NCI-H146 (cell line): ENCODE results near the gene KRT36.

Experiments used
- DNase-seq: peaks from one replicate; lab custom pipeline; 2025; lab: John Stamatoyannopoulos, UW

Gene KRT36

DNA sequence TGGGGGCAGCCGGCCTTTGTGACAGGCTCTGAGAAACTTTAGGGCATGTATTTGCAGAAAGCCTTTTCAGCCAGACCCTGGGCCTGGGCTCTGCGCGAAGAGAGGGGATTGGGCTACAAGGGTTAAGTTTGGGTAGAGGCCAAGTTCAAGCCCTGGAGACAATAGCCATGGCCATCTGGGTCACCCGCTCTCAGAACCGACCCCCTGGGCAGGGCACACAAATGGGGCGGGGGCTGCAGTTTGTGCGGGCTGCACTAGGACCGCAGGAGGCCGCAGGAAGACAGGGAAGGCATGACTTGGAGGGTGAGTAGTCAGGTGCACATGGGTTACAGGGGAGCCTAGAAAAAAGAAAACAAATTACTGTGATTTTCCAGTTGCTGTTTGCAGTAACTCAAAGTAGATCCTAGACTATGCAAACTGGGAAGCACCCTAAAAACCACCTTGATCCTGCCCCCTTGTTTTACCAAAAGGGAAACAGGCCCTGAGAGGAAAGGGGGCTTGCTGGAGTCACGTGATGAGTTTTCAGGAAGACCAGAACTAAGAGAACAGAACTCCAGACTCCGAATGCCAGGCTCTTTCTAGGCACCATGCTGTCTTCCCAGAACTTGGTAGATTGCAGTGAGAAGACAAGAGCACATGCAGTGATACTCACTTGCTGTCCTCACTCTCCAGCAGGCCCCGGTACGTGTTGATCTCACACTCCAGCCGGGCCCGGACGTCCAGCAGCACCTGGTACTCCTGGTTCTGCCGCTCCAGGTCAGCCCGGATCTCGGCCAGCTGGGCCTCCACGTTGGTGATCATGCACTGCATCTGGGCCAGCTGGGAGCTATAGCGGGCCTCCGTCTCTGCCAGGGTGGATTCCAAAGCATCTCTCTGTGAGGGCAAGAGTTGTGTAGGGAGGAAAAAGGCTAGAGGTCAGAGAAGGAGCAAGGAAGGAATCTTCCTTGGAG lies 12.6 kb downstream of the KRT36 start:
- DNase-seq: no peak

- DNase-seq: no peak
Measured at GRCh38 chr17:41475421-41475820, 14.3 kb downstream of the KRT36 start.

GRCh38 chr17:41474863-41475262 lies 14.8 kb downstream of the KRT36 start:
- no peak for DNase-seq

DNA sequence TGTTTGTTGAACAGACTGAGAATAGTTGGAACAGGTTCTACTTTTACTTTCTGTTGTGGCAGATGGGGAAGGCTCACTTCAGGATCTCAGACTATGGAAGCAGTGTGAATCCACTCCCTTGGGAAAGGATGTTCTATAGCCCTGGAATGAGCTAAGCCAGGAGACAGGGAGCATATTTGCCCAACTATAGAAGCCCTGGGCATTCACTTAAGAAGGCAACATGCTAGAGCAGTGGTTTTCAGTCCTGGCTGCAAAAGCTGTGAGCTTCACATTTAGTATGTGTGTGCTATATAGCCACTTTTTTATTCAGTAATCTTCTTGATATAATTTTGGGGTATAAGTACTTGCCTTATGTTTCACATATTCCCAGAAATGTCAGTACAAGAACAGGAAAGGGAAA lies 21.4 kb downstream of the KRT36 start:
- DNase-seq: no peak

- no peak for DNase-seq
Measured at GRCh38 chr17:41467561-41467960, 22.1 kb downstream of the KRT36 start.

DNA sequence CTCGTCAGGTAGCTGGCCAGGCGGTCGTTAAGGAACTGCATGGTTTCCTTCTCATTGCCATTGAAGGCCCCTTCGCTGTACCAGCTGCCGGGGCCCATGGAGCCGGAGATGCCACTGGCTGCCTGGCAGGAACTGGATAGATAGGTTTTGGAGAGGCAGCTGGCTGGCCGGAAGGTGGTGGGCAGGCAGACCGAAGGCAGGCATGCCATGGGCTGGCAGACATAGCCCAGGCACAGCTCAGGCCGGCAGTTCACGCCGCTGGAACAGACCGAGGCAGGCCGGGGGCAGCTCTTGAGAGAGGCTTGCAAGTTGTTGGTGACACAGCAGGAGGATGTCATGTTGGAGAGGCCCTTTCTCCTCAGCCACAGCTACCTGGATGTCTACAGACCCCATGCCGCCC lies 22.7 kb downstream of the KRT36 start, which contains the start of gene KRT32:
Gene KRT32, minus strand, starts transcription at position 399 of the 400 bp plus-strand sequence. Its CDS starts 61 bp downstream, at position 338.
- no peak for DNase-seq

- DNase-seq: no peak
Measured at GRCh38 chr17:41464682-41465081, 25.0 kb downstream of the KRT36 start.

- DNase-seq: no peak
Measured at GRCh38 chr17:41464173-41464572, 25.5 kb downstream of the KRT36 start.

DNA sequence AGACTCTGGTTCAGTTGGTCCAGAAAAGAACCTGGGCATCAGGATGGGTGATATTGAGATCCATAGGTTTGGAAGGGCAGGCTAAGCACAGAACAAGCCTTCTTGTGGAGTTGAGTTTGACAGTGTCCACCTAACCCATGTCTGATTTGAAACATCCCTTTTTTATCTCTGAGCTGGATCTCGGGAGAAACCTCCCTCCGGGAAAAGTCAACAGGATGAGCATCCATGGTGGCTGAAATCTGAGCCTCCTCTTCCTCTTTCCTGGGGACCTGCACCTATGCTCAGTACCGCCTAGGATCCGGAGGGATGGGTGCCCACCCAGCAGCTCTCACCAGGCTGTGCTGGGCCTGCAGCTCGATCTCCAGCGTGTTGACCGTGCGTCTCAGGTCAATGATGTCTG lies 26.0 kb downstream of the KRT36 start:
- no peak for DNase-seq

- no peak for DNase-seq
Measured at GRCh38 chr17:41462705-41463104, 27.0 kb downstream of the KRT36 start.

DNA sequence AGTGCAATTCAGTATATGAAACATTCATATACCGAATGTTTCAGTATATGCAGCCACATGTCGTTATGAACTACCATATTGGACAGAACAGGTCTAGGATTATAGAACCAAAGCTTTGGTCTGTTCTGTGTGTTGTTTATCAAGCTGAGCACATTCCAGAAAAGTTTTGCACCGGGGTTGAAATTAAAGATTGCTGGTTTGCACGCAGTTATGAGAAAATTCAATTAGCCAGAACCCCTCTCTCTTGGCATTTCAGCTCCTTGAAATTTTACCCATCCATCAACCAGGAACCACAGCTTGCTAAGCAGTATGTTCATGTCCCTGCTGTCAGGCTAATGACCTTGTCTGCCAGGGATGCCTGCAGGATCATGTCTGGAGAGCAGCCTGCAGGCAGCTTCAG lies 32.0 kb downstream of the KRT36 start:
- no peak for DNase-seq

- no peak for DNase-seq
Measured at GRCh38 chr17:41456204-41456603, 33.5 kb downstream of the KRT36 start.

DNA sequence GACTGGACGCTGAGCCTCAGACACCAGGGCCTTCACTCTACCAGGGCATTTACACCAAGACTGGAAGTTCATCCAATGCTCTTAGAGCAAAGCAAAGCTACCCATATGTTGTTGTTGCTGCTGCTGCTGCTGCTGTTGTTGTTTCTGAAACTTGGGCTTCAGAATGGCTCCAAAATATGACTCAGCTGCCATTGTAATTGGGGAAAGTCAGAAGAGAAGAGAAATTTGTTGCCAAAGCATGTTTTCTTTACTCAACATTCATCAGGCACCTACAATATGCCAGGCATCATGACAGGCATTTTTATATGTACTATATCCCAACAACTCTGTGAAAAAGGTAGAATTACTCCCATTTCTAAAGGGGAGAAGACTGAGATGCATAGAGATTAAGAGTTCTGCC lies 34.5 kb downstream of the KRT36 start:
- DNase-seq: no peak

DNA sequence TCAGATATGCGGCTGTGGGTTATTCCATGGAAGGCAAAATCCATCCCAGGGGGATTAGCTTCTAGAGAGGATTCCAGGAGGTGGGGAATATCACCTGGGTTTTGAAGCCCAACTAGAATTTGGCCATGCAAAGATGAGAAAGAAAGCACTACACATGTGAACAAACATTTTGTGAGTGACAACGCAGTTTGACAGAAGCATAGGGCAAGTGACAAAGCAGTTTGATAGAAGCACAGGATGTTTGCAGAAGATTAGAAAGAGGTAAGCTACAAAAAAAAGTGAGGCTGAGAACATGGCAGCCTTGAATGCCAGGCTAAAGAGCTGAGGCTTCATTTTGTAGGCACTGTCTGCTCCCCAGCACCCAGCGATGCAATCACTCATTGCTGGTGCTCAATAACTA lies 36.6 kb downstream of the KRT36 start:
- no peak for DNase-seq

DNA sequence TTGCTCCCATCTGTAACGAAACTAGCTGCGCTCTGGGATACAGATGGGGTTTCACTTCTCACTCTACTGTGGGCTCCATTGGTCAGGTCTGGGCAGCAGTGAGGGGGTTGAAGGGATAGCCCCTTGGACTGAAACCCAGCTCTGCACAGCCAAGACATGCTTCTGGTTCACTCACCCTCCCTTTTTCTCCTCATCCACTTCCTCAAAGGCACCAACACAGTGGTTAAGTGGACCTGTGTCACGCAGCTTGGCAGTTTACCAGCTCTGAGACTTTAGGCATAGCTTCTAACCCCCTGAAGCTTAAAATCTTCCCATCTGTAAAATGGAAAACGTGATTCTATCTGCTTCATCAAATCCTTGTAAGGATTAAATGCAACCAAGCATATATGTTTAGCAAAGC lies 37.4 kb downstream of the KRT36 start:
- no peak for DNase-seq

GRCh38 chr17:41451154-41451728 lies 38.5 kb downstream of the KRT36 start:
- no peak for DNase-seq

DNA sequence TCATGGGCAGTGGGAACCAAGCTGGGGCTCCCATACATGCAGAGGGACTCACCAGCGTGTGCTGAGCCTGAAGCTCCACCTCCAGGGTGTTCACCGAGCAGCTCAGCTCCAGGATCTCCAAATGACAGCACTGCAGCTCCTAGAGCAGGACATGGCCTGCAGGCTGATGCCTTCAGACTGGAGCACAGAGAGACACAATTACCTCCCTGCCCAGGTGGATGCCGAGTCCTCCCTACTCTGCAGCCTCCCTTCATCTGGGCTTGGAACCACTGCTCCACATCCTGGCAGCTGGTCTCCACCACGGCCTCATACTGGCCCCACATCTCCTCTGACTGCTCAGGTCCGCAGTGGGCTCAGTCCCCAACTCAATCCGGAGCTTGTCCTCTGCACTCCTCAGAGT lies 40.7 kb downstream of the KRT36 start:
- no peak for DNase-seq

DNA sequence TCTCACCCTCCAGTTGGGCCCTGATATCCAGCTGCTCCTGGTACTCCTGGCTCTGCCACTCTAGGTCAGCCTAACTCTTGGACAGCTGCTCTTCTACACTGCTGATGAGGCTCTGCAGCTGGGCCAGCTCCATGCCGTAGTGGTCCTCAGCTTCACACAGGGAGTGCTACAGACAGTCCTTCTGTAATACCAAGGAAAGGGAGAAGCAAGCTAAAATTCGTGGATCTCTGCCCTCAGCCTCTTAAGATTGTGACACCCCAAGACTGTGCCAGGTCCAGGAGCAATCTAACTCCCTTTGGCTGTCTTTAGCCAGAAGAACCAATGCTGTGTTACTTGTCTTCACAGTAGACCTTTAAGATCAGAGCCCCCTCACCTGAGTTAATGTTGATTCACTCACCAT lies 41.2 kb downstream of the KRT36 start:
- no peak for DNase-seq

DNA sequence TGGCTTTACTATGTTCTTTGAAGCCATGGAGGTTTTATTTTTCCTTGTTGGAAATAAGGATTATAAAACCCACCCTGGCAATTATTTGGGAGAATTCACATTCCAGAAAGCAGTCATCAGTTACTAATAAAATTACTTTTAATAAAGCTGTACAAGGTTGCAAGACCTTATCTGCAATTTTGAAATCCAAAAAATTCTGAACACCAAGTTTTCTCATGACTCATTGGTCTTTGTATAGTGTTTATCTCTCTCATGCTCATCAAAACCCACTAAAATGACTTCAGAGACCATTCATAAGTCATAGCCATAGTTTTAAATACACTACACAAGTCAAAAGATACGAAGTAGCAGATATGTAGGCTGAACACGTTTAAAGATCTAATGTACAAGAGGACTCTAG lies 42.9 kb downstream of the KRT36 start:
- no peak for DNase-seq

- DNase-seq: no peak
Measured at GRCh38 chr17:41444640-41445039, 45.1 kb downstream of the KRT36 start.

GRCh38 chr17:41444186-41444585 lies 45.5 kb downstream of the KRT36 start:
- no peak for DNase-seq

DNA sequence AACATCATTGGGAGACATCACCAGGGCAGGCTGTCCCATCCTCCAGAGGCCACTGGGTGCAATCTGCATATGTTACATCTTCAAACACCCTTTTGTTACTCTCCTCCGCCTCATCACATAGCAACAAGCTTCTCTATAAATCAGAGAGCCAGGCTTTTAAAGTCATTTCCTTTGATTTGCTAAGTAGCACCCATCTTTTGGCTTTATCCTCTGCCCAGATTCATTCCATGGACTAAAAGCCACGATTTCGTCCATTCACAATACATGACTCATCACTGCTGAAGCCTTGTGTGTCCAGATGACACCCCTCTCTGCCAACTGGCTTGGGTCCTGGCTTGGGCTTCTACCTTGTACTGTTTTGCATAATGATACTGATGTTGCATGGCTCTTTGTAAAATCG lies 47.0 kb downstream of the KRT36 start:
- no peak for DNase-seq

- DNase-seq: no peak
Measured at GRCh38 chr17:41440531-41441033, 49.1 kb downstream of the KRT36 start, which contains the start of gene KRT38. Gene KRT38, minus strand, starts transcription at chr17:41440983. Its CDS starts 62 bp downstream, at chr17:41440921.
